OCI-LY3 (cell line): ENCODE measurements around the gene WFDC2.

Experiments
- EZH2phosphoT487 ChIP-seq: fragments of 200-600 bp; shearing (Covaris generic); IDR thresholded peaks from 2 replicates; pipeline ENCODE4 v1.6.1; 2018; ENCODE audit warnings: antibody characterized with exemption, mixed run types, low read depth
- TF ChIP-seq, protein P1 (sequence below): fragments of 200-600, 300-600 bp; sonication (generic); IDR thresholded peaks from 2 replicates; pipeline ENCODE4 v1.5.1; 2014; ENCODE audit warnings: antibody characterized with exemption, low read length, low read depth

DNA sequence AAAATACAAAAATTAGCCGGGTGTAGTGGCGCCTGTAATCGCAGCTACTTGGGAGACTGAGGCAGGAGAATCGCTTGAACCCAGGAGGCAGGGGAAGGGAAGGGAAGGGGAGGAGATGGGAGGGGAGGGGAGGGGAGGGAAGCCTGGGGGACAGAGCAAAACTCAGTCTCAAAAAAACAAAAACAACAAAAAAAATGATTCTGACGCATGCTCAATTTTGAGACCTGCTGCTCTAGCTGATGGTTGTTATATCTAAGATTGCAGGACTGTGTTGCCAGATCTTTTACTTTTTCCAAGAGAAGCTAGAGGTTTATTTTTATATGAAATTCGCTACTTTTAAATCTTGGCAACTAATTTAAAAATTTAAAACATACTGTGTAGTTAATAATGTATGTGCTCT is 2.4 kb upstream of the WFDC2 start:
- TF ChIP-seq, protein P1, sequence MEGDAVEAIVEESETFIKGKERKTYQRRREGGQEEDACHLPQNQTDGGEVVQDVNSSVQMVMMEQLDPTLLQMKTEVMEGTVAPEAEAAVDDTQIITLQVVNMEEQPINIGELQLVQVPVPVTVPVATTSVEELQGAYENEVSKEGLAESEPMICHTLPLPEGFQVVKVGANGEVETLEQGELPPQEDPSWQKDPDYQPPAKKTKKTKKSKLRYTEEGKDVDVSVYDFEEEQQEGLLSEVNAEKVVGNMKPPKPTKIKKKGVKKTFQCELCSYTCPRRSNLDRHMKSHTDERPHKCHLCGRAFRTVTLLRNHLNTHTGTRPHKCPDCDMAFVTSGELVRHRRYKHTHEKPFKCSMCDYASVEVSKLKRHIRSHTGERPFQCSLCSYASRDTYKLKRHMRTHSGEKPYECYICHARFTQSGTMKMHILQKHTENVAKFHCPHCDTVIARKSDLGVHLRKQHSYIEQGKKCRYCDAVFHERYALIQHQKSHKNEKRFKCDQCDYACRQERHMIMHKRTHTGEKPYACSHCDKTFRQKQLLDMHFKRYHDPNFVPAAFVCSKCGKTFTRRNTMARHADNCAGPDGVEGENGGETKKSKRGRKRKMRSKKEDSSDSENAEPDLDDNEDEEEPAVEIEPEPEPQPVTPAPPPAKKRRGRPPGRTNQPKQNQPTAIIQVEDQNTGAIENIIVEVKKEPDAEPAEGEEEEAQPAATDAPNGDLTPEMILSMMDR = no peak
- TF ChIP-seq EZH2phosphoT487 = no peak
